ENCODE results near the gene ZC3H8. TPM values are rescaled to one million over a fixed set of nuclear protein-coding genes. Genes with fewer than 3 reads are reported as not detected.

The ZC3H8 gene
- 6.1 TPM for total RNA-seq (ENCODE audit: unreplicated experiment)
- long read RNA-seq, partial matches to known transcripts: 1 of 2 reads
- long read RNA-seq, other reads (novel, unspliced or antisense): 0 of 2 reads

DNA sequence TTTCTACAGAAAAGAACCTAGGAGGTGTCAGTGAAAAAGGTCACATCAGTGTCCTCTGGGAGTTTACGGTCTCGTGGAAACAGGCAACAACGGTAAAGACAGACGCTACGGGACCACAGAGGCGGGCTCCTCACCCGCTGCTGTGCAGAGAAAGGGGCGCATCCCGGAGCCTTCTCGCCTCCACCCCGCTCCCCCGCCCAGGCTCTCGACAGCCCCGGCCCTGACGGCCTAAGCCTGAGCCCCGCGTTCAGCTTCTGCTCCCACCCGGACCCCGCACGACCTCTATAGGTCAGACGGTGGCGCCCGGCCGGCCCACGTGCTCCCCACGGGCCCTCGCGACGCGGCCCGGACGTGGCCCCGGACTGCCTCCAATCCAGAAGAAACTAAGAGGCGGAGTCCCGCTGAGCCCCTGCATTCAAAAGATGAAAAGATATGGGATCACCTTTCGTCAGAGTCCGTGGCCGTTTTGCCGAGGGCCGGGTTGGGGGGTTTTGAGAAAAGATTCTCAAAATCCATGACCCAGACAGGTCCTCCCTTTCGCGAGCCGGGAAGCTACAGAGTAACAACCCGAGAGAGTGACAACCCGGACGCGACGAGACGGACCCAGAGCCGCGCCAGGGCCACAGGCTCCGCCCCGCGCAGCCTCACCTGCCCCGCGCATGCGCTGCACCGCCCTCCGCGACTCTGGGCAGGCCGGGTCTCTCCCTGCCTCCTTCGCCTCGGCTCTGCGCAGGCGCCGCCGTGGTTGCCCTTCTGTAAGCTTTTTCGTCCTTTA, at the start of gene ZC3H8:
TSS of gene ZC3H8 (minus strand) at position 577 of the 775 bp plus-strand sequence. CDS start at position 516, 61 bp downstream.
- Mint-ChIP-seq H3K36me3 (ENCODE audit: low read depth, unreplicated experiment) (no peaks in the 10 kb centered on the region), H3K27me3 (ENCODE audit: unreplicated experiment) (no peaks in the 10 kb centered on the region), H3K27ac (ENCODE audit: unreplicated experiment) (peak within 1 kb of the TSS; percentile 91), H3K4me3 (ENCODE audit: unreplicated experiment) (peak within 1 kb of the TSS; percentile 90), H3K4me1 (ENCODE audit: unreplicated experiment) (peaks cover 20% of the 10 kb centered on the region), H3K9me3 (ENCODE audit: unreplicated experiment) (no peaks in the 10 kb centered on the region)
- TF ChIP-seq CTCF (IDR thresholded peaks at IDR 0.05; ENCODE audit: unreplicated experiment): no peak
- DNase-seq (ENCODE audit: low spot score): peak; percentile 96

DNA sequence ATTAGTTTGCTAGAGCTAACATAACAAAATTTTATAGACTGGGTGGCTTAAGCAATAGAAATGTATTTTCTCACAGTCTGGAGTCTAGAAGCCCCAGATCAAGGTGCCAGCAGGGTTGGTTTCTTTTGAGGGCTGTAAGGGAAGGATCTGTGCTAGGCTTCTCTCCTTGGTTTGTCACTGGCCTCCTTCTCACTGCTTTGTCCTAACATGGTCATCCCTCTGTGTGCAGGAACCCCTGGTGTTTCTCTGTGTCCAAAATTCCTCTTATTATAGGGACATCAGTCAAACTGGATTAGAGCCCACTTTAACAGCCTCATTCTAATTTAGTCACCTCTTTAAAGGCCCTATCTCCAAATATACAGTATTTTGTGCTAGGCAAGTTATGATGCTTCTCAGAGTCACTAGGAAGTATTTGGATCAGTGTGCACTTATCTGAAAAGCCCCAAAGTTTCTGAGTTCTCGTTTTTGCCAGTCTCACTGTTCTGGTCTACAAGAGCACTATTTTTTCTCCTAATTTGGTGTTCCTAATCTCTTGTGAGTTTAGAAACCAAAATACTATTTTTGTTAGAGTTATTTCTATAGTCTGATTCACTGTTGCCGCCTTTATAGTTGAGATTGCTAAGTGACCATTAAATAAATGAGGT, 49.6 kb upstream of the ZC3H8 start:
- Mint-ChIP-seq H3K36me3 (ENCODE audit: low read depth, unreplicated experiment) (peaks cover 4% of the 10 kb centered on the region), H3K4me1 (ENCODE audit: unreplicated experiment) (no peaks in the 10 kb centered on the region), H3K9me3 (ENCODE audit: unreplicated experiment) (no peaks in the 10 kb centered on the region), H3K27me3 (ENCODE audit: unreplicated experiment) (no peaks in the 10 kb centered on the region), H3K4me3 (ENCODE audit: unreplicated experiment) (no peak overlapping the region), H3K27ac (ENCODE audit: unreplicated experiment) (no peak overlapping the region)
- no peak for DNase-seq (ENCODE audit: low spot score)
- no peak for TF ChIP-seq CTCF (IDR thresholded peaks at IDR 0.05; ENCODE audit: unreplicated experiment)

DNA sequence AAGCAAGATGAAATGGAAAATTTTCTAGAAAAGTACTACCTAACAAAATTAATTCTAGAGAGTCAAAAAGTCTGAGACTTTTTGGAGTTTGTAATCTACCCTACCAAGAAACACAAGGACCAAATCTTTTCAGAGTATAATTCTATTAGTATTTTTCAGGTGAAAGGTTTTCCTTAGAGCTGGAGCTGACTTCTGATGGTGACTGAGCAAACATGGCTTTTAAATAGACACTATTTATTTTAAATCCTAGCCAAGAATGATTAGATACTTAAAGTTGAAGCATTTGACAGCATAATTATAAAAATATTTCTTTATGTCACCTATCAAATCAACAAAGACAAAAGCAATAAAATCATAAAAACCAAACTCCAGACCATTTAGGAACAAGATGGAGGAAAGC, 47.1 kb upstream of the ZC3H8 start:
- H3K4me3 Mint-ChIP-seq (ENCODE audit: unreplicated experiment): no peak overlapping the region
- no peaks in the 10 kb centered on the region for H3K4me1 Mint-ChIP-seq (ENCODE audit: unreplicated experiment)
- no peaks in the 10 kb centered on the region for H3K9me3 Mint-ChIP-seq (ENCODE audit: unreplicated experiment)
- peaks cover 4% of the 10 kb centered on the region for H3K36me3 Mint-ChIP-seq (ENCODE audit: low read depth, unreplicated experiment)
- no peaks in the 10 kb centered on the region for H3K27me3 Mint-ChIP-seq (ENCODE audit: unreplicated experiment)
- TF ChIP-seq CTCF (IDR thresholded peaks at IDR 0.05; ENCODE audit: unreplicated experiment): no peak
- H3K27ac Mint-ChIP-seq (ENCODE audit: unreplicated experiment): no peak overlapping the region
- DNase-seq (ENCODE audit: low spot score): no peak

- Mint-ChIP-seq H3K27me3 (ENCODE audit: unreplicated experiment) (no peaks in the 10 kb centered on the region), H3K4me1 (ENCODE audit: unreplicated experiment) (no peaks in the 10 kb centered on the region), H3K27ac (ENCODE audit: unreplicated experiment) (no peak overlapping the region), H3K36me3 (ENCODE audit: low read depth, unreplicated experiment) (peaks cover 4% of the 10 kb centered on the region), H3K9me3 (ENCODE audit: unreplicated experiment) (no peaks in the 10 kb centered on the region), H3K4me3 (ENCODE audit: unreplicated experiment) (no peak overlapping the region)
- no peak for TF ChIP-seq CTCF (IDR thresholded peaks at IDR 0.05; ENCODE audit: unreplicated experiment)
- DNase-seq (ENCODE audit: low spot score): no peak
Measured at GRCh38 chr2:112301171-112301584, 46.3 kb upstream of the ZC3H8 start.

DNA sequence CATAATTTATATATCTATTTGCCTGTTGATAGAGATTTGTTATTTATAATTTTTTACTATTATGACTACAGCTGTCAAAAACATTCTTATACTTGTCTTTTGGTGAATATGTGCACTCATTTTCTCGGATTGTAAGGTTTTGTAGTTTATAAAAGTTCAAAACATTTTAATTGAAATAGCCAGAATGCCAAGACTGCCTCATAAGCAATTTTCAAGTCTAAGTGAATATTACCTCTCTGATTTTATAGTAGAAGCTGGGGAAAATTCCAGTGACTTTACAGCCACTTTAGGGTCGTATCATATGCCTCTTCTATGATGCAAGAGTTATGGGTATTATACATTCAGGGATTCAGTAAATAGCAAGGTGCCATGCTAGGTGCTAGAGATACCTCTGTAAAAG, 41.6 kb upstream of the ZC3H8 start:
- TF ChIP-seq CTCF (IDR thresholded peaks at IDR 0.05; ENCODE audit: unreplicated experiment): no peak
- no peak overlapping the region for H3K27ac Mint-ChIP-seq (ENCODE audit: unreplicated experiment)
- H3K27me3 Mint-ChIP-seq (ENCODE audit: unreplicated experiment): no peaks in the 10 kb centered on the region
- H3K9me3 Mint-ChIP-seq (ENCODE audit: unreplicated experiment): no peaks in the 10 kb centered on the region
- no peak for DNase-seq (ENCODE audit: low spot score)
- H3K4me3 Mint-ChIP-seq (ENCODE audit: unreplicated experiment): no peak overlapping the region
- H3K4me1 Mint-ChIP-seq (ENCODE audit: unreplicated experiment): no peaks in the 10 kb centered on the region
- no peaks in the 10 kb centered on the region for H3K36me3 Mint-ChIP-seq (ENCODE audit: low read depth, unreplicated experiment)

All from endothelial cell (in vitro differentiated cells).